ENCODE measurements around the gene BMAL1. TPM values are rescaled to one million over a fixed set of nuclear protein-coding genes. Genes with fewer than 3 reads are reported as not detected.

Gene BMAL1
- total RNA-seq, 1 donor from 2014 or later, result 14.8 TPM

GRCh38 chr11:13376838-13377237, 99.2 kb downstream of the BMAL1 start:
- Mint-ChIP-seq H3K27ac (ENCODE audit: unreplicated experiment) (no peak overlapping the region), H3K4me3 (ENCODE audit: unreplicated experiment) (no peak overlapping the region), H3K4me1 (ENCODE audit: low read depth) (peaks cover 3% of the 10 kb centered on the region), H3K9me3 (ENCODE audit: low read depth) (no peaks in the 10 kb centered on the region), H3K27me3 (ENCODE audit: low read depth) (no peaks in the 10 kb centered on the region), H3K36me3 (ENCODE audit: low read depth) (peaks cover 26% of the 10 kb centered on the region)
- DNase-seq (ENCODE audit: low spot score), result no peak
- TF ChIP-seq CTCF (IDR thresholded peaks at IDR 0.05), result no peak

- no peak overlapping the region for H3K27ac Mint-ChIP-seq (ENCODE audit: unreplicated experiment)
- no peak overlapping the region for H3K4me3 Mint-ChIP-seq (ENCODE audit: unreplicated experiment)
- H3K4me1 Mint-ChIP-seq (ENCODE audit: low read depth), result peaks cover 3% of the 10 kb centered on the region
- no peak for DNase-seq (ENCODE audit: low spot score)
- H3K27me3 Mint-ChIP-seq (ENCODE audit: low read depth), result no peaks in the 10 kb centered on the region
- H3K36me3 Mint-ChIP-seq (ENCODE audit: low read depth), result peaks cover 31% of the 10 kb centered on the region
- no peaks in the 10 kb centered on the region for H3K9me3 Mint-ChIP-seq (ENCODE audit: low read depth)
- no peak for TF ChIP-seq CTCF (IDR thresholded peaks at IDR 0.05)
These were observed 100.7 kb downstream of the BMAL1 start for GRCh38 chr11:13378316-13378715.

GRCh38 chr11:13380731-13381130, 103.1 kb downstream of the BMAL1 start:
- no peak for TF ChIP-seq CTCF (IDR thresholded peaks at IDR 0.05)
- H3K27me3 Mint-ChIP-seq (ENCODE audit: low read depth), result no peaks in the 10 kb centered on the region
- H3K4me1 Mint-ChIP-seq (ENCODE audit: low read depth), result peaks cover 24% of the 10 kb centered on the region
- H3K36me3 Mint-ChIP-seq (ENCODE audit: low read depth), result peaks cover 26% of the 10 kb centered on the region
- no peak overlapping the region for H3K27ac Mint-ChIP-seq (ENCODE audit: unreplicated experiment)
- H3K9me3 Mint-ChIP-seq (ENCODE audit: low read depth), result no peaks in the 10 kb centered on the region
- no peak overlapping the region for H3K4me3 Mint-ChIP-seq (ENCODE audit: unreplicated experiment)
- DNase-seq (ENCODE audit: low spot score), result no peak

- H3K4me1 Mint-ChIP-seq (ENCODE audit: low read depth), result peaks cover 29% of the 10 kb centered on the region
- peaks cover 19% of the 10 kb centered on the region for H3K36me3 Mint-ChIP-seq (ENCODE audit: low read depth)
- no peak overlapping the region for H3K27ac Mint-ChIP-seq (ENCODE audit: unreplicated experiment)
These were observed 105.2 kb downstream of the BMAL1 start for GRCh38 chr11:13382751-13383150.

GRCh38 chr11:13384908-13385640, 107.5 kb downstream of the BMAL1 start:
- H3K27ac Mint-ChIP-seq (ENCODE audit: unreplicated experiment), result peak overlapping the region; percentile 80
- H3K36me3 Mint-ChIP-seq (ENCODE audit: low read depth), result peaks cover 25% of the 10 kb centered on the region
- peak; percentile 94 for TF ChIP-seq CTCF (IDR thresholded peaks at IDR 0.05)
- peaks cover 29% of the 10 kb centered on the region for H3K4me1 Mint-ChIP-seq (ENCODE audit: low read depth)
- H3K27me3 Mint-ChIP-seq (ENCODE audit: low read depth), result no peaks in the 10 kb centered on the region
- H3K4me3 Mint-ChIP-seq (ENCODE audit: unreplicated experiment), result no peak overlapping the region
- no peak for DNase-seq (ENCODE audit: low spot score)
- no peaks in the 10 kb centered on the region for H3K9me3 Mint-ChIP-seq (ENCODE audit: low read depth)

More at GRCh38 chr11:13382751-13383150, 105.2 kb downstream of the BMAL1 start:
- H3K9me3 Mint-ChIP-seq (ENCODE audit: low read depth), result no peaks in the 10 kb centered on the region
- no peak for DNase-seq (ENCODE audit: low spot score)
- no peak for TF ChIP-seq CTCF (IDR thresholded peaks at IDR 0.05)
- no peaks in the 10 kb centered on the region for H3K27me3 Mint-ChIP-seq (ENCODE audit: low read depth)
- no peak overlapping the region for H3K4me3 Mint-ChIP-seq (ENCODE audit: unreplicated experiment)

Measured in chondrocyte (in vitro differentiated cells).